ENCODE measurements around the gene DLG5.

The DLG5 gene

DNA sequence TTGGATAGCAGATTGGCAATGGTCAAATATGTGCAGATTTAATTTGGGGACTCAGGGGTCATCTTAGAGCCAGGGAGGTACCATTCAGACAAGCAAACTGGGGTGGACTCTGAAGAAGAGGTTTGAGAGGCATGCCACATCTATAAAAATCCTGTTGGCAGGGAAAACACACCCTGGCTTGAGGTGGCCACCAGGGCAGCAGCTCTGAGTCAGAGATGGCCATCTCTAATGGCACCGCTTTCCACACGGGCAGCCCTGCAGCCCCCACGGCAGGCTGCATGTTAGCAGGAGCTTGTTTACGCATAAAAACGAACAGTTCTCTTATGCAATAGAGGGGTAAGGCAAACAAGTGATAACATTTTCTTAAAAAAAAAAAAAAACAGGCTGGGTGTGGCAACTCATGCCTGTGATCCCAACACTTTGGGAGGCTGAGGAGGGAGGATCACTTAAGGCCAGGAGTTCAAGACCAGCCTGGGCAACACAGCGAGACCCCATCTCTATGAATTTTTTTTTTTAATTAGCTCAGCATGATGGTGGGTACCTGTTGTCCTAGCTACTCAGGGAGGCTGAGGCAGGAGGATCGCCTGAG, 14.9 kb downstream of the DLG5 start:
- no peak for FAIRE-seq

DNA sequence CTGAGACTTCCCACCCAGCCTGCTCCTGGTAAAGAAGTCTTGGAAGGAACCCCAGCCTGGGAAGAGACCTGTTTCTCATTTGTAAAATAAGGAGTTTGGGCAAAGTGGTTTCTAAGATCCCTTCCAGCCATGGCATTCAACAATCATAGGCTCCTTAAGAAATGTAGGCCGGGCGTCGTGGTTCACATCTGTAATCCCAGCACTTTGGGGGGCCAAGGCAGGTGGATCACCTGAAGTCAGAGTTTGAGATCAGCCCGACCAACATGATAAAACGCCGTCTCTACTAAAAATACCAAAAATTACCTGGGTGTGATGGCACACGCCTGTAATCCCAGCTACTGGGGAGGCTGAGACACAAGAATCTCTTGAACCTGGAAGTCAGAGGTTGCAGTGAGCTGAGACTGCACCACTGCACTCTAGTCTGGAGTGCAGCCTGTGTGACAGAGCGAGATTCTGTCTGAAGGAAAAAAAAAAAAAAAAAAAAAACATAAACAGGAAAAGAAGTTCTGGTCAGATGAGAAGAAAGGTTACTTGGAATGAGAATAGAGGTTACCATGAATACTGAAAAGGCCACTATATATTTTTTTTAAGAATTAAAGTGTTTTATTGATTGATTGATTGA, 15.9 kb downstream of the DLG5 start:
- FAIRE-seq, result no peak

DNA sequence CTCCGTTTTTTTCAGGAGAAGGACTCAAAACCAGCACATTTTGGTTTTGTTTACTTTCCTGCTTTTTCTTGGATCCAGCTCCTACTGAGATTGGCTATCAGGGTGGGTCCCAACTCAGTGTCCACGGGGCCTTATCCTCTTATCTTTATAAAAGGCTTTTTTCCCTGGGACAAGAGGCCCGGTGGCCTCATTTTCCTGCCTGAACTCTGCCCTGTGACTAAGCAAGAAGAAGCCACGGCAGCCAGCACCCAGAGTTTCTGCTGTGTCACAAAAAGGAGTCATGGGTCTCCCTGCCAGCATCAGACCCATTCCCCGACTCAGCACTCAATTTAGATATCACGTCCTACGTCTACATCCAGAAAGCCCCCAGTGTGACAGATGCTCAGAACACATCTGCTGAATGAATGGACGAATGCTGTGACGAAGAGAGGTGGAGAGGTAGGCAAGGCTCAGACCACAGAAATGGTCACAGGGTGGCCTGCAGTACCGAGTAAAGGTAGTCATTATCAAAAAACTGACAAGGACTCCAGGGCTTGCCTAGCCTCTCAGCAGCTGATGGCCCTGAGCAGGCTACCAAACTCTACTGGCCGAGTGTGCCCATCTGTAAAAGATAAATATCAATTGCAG, 16.7 kb downstream of the DLG5 start:
- no peak for FAIRE-seq

DNA sequence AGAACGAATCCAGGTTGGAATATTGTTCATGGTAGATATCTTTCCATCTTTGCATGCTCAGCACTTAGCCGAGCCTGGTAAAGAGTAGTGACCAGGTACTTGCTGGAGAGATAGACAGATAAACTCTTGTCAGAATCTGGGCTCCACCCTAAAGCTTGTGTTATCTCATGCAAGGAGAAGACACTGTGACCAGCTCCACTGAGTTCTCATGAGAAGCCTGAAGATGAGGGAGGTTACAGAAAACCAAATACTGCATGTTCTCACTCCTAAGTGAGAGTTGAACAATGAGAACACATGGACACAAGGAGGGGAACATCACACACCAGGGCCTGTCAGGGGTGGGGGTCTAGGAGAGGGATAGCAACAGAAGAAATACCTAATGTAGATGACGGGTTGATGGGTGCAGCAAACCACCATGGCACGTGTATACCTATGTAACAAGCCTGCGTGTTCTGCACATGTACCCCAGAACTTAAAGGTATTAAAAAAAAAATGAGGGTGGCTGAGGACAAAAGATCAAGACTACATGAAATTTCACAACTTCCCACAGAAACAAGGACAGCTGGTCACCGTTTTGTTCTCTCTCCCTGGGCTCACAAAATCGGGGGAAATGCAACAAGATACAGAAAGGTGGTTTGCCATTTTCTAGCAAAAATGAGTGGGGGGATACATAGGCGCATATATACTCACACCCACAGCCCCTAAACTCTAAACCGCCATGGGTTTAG, 17.4 kb downstream of the DLG5 start:
- FAIRE-seq, result no peak

GRCh38 chr10:77907900-77908717, 18.4 kb downstream of the DLG5 start:
- no peak for FAIRE-seq

- FAIRE-seq, result no peak
Observed at GRCh38 chr10:77907462-77907861, 19.1 kb downstream of the DLG5 start.

GRCh38 chr10:77906951-77907421, 19.6 kb downstream of the DLG5 start:
- no peak for FAIRE-seq

DNA sequence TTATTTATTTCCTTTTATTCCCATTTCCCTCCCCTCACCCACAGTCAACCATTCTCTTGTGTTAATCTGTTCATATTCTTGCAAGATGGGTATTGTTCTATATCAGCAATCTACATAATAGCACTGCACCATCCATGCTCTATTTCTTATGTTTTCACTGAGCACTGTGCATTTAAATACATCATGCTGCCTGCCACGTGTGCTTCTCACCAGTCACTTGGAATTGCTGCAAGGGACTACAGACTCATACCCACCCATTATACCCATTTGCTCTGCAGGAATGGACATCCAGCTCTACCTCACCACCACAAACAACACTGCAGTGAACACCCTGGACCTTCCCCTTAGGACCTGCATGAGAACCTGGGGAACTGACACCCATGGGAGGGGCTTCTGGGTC, 20.8 kb downstream of the DLG5 start:
- no peak for FAIRE-seq

DNA sequence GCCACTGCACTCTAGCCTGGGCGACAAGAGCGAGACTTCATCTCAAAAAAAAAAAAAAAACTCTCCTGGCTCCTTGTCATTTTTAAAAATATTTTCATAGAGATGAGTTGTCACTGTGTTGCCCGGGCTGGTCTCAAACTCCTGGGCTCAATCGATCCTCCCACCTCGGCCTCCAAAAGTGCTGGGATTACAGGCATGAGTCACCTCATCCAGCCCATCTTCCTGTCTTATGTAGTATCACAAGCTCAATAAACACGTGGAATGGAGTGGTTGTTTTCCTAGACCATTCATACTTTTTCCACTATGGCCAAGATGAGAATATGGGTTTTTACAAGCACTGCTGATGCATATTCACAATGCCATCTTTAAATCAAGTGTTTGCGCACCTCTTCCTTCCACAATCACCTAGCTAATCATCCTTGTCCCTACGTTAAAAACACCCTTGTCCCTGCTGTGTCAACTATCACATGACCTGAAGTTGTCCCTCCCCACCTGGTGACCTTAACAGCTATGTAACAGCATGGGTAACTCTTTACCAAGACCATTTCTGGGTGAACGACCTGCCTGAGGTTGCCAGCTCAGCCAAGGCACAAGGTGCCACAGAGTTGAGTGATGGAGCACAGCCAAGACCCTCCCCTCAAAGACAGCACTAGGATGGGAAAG, 21.3 kb downstream of the DLG5 start:
- FAIRE-seq, result no peak

DNA sequence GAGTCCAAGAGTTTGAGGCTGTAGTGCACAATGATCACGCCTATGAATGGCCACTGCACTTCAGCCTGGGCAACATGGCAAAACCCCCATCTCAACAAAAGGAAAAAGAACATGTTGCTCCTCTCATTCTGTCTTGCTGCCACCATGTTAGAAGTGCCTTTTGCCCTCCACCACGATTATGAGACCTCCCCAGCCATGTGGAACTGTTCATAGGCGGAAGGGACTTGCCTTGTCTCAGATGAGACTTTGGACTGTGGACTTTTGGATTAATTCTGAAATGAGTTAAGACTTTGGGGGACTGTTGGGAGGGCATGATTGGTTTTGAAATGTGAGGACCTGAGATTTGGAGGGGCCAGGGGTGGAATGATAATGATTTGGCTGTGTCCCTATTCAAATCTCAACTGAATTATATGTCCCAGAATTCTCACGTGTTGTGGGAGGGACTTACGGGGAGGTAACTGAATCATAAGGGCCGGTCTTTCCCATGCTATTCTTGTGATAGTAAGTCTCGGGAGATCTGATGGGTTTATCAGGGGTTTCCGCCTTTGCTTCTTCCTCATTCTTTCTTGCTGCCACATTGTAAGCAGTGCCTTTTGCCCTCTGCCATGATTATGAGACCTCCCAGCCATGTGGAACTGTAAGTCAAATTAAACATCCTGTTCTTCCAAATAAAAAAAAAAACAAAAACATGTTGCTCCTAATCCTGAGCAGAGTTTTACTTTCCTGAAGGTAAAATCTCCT, 22.3 kb downstream of the DLG5 start:
- FAIRE-seq, result no peak

DNA sequence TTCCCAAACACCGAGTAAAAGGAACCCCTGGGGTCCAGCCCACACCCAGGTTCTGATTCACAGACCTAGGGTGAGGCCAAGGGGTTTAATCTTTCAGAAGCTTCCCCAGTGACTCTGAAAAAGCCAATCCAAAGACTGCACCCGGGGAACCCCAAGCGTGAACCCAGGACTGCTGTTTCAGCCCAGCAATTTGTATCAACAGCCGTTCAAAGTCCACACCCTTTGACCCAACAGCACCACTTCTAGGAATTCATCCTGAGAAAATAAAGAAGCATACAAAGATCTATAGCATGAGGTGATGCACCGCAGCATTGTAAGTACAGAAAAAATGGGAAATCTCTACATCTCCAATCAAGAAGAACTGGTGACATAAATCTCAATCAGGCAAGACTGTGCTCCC, 24.4 kb downstream of the DLG5 start:
- no peak for FAIRE-seq

DNA sequence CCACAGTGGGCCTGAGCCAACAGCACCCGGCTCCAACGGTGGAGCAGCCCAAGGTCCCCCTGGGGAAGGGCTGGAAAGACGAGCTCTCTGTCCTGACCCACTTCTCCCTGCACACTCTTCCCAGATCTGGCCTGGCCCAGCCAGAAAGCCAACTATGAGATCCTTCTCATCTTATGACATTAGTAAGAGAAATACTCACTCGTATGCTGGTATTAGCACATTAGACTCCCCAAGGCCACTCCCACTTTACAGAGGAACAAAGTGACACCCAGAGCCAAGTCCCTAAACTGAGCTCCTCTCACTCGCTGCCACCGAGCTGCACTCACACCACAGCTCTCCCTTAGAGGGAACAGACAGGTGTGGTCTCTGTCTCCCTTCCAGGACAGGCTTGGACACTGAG, 24.8 kb downstream of the DLG5 start:
- FAIRE-seq, result no peak

DNA sequence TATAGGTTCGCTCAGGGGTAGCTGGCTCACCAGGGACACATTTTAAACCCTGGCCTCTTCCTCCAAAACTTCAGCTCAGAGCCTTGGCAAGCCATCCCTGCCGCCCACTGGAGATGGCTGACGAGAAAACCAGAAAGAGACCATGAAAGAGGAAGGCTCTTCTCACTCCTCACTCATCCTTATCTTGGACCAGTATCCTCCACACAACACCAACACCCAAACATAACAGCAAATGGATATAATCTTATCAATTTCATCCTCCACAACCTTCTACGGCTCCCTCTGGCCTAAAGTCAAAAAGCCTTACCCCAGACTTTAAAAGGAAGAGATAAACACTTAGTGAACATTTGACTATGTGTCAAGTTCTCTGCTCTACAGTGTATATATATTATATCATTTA, 26.9 kb downstream of the DLG5 start:
- no peak for FAIRE-seq

DNA sequence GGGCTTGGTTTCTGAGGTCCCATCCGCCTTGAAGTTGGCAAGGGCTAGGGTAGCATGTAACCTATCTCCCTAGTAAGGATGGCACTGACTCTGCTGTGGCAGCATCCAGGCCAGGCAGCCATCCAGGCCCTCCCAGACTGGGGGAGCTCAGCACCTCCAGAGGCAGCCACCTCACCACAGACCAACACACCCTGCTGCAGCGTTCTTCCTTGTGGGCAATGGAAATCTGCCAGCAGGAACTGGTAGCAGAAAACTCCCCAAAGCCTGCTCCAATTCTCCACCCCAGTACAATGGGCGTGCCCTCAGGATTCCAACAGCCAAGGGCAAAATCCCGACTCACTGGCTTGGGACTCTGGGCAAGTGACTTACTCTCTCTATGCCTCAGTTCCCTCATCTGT, 27.5 kb downstream of the DLG5 start:
- FAIRE-seq, result no peak

DNA sequence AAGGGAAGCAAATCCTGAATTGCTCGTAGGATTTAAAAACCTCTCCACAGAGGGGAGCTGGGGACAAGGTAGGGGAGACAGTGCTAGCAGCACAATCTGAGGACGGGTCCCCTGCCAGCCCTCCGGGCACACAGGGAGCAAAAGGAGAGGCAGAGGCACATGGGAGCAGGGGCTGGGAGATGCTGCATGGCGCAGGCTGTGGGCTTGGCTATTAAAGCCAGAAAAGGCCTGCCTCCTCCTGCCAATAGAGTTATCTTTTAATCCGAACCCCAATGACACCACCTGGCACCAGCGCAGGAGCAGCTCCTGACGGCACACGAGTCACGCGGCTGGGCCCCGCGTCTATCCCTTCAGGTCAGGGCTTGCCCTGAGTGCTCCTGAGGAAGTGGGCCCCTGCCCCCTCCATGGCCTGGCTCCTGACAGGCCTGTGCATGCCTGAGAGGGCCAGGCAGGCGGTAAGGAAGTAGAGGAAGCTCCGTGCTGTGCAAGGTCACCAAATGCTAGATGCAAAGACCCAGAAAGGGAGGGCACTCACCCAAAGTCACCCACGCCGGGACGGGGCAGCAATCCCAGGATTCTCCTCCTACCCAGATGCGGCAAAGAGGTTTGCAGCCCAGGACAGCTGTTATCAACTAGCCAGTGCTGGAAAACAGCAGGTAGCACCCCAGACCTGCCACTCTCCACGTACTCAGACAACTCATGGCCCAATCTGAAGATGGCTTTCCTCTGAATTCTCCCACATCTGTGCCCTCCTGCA, 28.1 kb downstream of the DLG5 start:
- no peak for FAIRE-seq

GRCh38 chr10:77896058-77896457, 30.5 kb downstream of the DLG5 start:
- no peak for FAIRE-seq

- no peak for FAIRE-seq
Observed at GRCh38 chr10:77894058-77894457, 32.5 kb downstream of the DLG5 start.

GRCh38 chr10:77893386-77893785, 33.2 kb downstream of the DLG5 start:
- no peak for FAIRE-seq

DNA sequence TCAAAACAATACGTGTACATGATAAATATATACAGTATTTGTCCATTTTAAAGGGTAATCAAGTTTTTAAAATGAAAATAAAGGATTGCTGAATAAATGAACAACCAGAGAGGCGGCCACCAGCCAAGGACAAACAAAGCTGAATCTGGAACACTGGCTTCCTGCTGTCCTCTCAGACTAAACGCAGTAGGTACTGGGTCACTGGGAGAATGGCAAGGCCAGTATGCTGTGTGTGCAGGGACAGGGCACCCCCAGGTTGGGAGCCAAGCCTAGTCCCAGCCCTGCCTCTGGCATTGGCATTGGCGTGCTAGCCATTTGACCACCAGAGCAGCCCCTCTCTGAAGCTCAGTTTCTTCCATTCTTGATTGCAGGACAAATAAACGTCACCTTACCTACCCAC, 33.8 kb downstream of the DLG5 start:
- FAIRE-seq, result no peak

DNA sequence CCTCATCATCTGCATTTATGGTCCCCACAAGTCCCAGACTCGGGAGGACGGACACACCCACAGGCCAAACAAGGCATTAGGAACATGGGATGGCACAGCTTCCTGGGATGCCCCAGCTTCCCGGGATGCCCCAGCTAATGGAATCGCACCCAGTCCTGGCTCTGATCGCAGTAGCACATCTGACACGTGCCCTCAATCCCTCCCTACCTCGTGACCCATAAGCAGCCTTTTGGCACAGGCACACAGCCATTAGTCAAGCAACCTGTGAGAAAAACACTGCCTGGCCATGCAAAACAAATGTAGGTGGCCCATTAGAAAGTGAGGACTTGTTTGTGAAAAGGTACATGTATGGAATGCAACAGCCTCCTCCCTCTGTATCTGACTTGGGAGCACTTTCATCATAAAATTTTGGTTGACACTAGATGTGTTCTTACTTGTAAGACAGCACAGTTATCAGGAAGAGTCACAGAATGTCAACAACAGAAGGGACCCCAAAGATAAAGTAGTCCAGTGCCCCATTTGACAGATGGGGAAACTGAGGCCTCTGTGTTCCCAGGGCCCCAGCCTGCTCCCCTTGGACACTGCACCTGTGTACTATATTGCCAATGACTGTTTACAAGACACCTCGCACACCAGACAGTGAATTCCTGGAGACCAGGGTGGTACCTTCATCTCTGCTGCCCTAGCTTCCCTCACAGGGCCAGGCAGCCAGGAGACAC, 34.4 kb downstream of the DLG5 start:
- no peak for FAIRE-seq
